ENCODE measurements around the gene SNAI1. TPM values are rescaled to one million over a fixed set of nuclear protein-coding genes. Genes with fewer than 3 reads are reported as not detected.

Gene SNAI1
- total and polyA plus RNA-seq, 2 donors (not counting 3 experiments of a cell fraction or from before 2014, with no cell fraction given): 10.8 to 13.4 TPM

DNA sequence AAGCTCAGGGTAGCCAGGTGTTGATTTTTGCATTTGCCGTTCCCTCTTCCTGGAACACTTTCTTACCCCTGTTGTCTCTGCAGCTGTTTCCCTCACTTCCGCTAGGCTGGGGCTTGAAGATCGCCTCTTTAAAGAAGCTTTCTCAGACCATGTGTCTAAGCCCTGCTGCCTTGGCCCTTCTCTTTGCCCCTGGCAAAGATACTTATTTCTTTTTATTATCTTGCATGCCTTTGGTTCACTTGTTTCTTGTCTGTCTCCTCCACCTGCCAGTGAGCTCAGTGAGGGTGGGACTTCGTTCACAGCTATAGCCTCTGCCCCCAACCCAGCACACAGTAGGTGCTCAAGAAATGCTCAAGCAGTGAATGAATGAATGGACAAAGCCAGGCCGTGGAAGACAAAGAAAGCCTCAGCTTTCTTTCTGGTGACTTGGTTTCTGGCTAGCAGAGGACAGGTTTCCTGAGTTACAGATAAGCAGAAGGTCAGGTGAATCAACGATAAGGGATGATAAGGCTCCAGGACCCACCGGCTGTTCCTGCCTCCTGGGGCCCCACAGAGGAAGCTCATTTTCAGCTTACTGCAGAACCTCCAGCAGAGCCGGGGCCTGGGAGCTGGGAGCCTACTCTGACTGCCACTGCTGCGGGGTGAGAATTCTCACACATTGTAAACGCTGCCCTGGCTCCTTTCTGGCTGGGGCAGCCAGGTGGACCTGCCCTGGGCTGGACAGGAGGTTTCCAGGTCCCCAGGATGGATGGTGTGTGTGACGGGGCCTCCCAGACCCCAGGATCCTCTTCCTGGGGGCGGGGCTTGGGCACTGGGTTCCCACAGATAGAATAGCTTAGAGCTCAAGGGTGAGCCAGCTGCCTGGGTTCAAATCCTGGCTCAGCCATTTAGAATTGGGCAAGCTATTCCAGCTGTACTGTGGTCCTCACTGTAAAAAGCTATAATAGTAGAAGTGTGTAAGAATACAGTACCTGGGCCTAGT is 29.8 kb downstream of the SNAI1 start:
- dilution Hi-C loops (cut with MboI; ENCODE audit: extremely low pct_ligation_motif_present, low sequenced_read_pairs): no loop called here
- no TSS peak for BruUV-seq (replicated peaks)
- no peaks in the 10 kb centered on the region for H3K36me3 ChIP-seq (ENCODE audit: control insufficient read depth in 2 of 2, extremely low read depth in 1 of 2, insufficient read depth in 2 of 2, low read length in 2 of 2)
- POLR2A ChIA-PET: interaction anchor here (0.6 to 1.7 kb wide), 3 partner anchors 11 to 28 kb away, joined by 3 to 5 read pairs (median 3); no protein-coding TSS in a partner anchor
- TF ChIP-seq EZH2 (IDR thresholded peaks at IDR 0.05; ENCODE audit: borderline replicate concordance, low read depth, low read length, severe bottlenecking) (no peak), FOS (IDR thresholded peaks at IDR 0.05; ENCODE audit: borderline replicate concordance, insufficient read depth, low read length) (no peak), JUN (IDR thresholded peaks at IDR 0.05; ENCODE audit: borderline replicate concordance, insufficient read depth, insufficient read length, low read depth) (no peak), MYC (IDR thresholded peaks at IDR 0.05; ENCODE audit: low read depth, low read length) (no peak), POLR2AphosphoS5 (IDR thresholded peaks at IDR 0.05; ENCODE audit: insufficient read depth, low read depth, low read length) (no peak), GATA2 (IDR thresholded peaks at IDR 0.05; ENCODE audit: insufficient read depth, insufficient read length, low read depth, low read length) (peak; percentile 72)
- TF ChIP-seq, protein P1, sequence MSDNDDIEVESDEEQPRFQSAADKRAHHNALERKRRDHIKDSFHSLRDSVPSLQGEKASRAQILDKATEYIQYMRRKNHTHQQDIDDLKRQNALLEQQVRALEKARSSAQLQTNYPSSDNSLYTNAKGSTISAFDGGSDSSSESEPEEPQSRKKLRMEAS (IDR thresholded peaks at IDR 0.05; ENCODE audit: insufficient read depth, insufficient read length): no peak
- CTCF ChIA-PET: interaction anchor here (1.2 to 2.9 kb wide), 6 partner anchors 10 to 59 kb away, joined by 3 to 16 read pairs (median 8); no protein-coding TSS in a partner anchor
- FAIRE-seq (peak; percentile 77), DNase-seq (ENCODE audit: low read depth, low spot score) (no peak)
- H4K20me1 ChIP-seq (replicated peaks; ENCODE audit: control insufficient read depth, extremely low read depth, insufficient read depth, low read length): no peaks in the 10 kb centered on the region
- H3K4me3 ChIP-seq (replicated peaks in 1 of 3; ENCODE audit: insufficient read depth in 1 of 3, low read depth in 1 of 3, low read length in 3 of 3): no peak overlapping the region
- H3K27me3 ChIP-seq (ENCODE audit: control insufficient read depth in 2 of 2, insufficient read depth in 2 of 2, low read length in 2 of 2): no peaks in the 10 kb centered on the region
- no peaks in the 10 kb centered on the region for H3K9me1 ChIP-seq (replicated peaks; ENCODE audit: control insufficient read depth, extremely low read depth, insufficient read depth, low read length)
- no peak overlapping the region for H3K27ac ChIP-seq (ENCODE audit: insufficient read depth, low read depth, low read length)
- H3K9ac ChIP-seq (replicated peaks; ENCODE audit: extremely low read depth, insufficient read depth, low read length): no peak overlapping the region
- H3K79me2 ChIP-seq (ENCODE audit: control insufficient read depth, insufficient read depth, low read length): no peaks in the 10 kb centered on the region
- H3K9me3 ChIP-seq (replicated peaks; ENCODE audit: control insufficient read depth, insufficient read depth, low read length): no peaks in the 10 kb centered on the region
- no peak overlapping the region for H3K4me2 ChIP-seq (ENCODE audit: insufficient read depth, low read length)
- intact Hi-C loops (cut with micrococcal nuclease): no loop called here
- peaks cover 6% of the 10 kb centered on the region for H3K4me1 ChIP-seq (ENCODE audit: control insufficient read depth, extremely low read depth, insufficient read depth, low read length)
- no peak overlapping the region for H2AFZ ChIP-seq (ENCODE audit: low read depth, low read length)
